Lower leg skin (tissue), 4 donors: ENCODE results near the gene ARHGAP10. TPM values are rescaled to one million over a fixed set of nuclear protein-coding genes. Genes with fewer than 3 reads are reported as not detected.
"Not testable (repeated sequence)": the region's sequence is repeated elsewhere in the genome, so short reads cannot be mapped to it uniquely, and the experiment has no call there.

Experiments used
- DNase-seq, 2 donors: peaks; one replicate each; pipeline ENCODE4 v3.0.0-alpha.2; 2019; ENCODE audit warnings: low spot score in 2 of 2
- H3K4me3 ChIP-seq: fragments of 200-600 bp; sonication (generic); 2 replicates; pipeline ENCODE4 v1.5.1; 2017; ENCODE audit warnings: mild to moderate bottlenecking, low read depth; ENCODE audit not compliant: poor library complexity, severe bottlenecking
- POLR2A ChIP-seq, 2 donors: fragments of 450-650 bp; IDR thresholded peaks; one replicate each; pipeline ENCODE4 v1.6.1; 2016 to 2017; ENCODE audit warnings: antibody characterized with exemption in 2 of 2, mild to moderate bottlenecking in 1 of 2, moderate library complexity in 1 of 2
- WGBS, 2 donors: methylation state at CpG; one replicate each; pipeline ENCODE4 v1.1.5; 2018; 5-methylcytosine and 5-hydroxymethylcytosine counted together
- intact Hi-C: fragments of 100-400 bp; cut with DNase I; formaldehyde crosslinking; loops from one replicate; pipeline ENCODE4 v1.15.0; 2023; ENCODE audit warnings: low total_unique reads
- total RNA-seq, 4 donors: library from RNA; depleted of rRNA; stranded (reverse); fragments of >200 nt; gene quantifications; one replicate each; pipeline ENCODE4 v1.1.0, GENCODE V29; 2016
- TF ChIP-seq, protein P1 (sequence below), 3 donors: fragments of 450-650 bp; IDR thresholded peaks; one replicate each; pipeline ENCODE4 v1.5.1; 2016; ENCODE audit warnings: antibody characterized with exemption in 3 of 3, mild to moderate bottlenecking in 3 of 3, moderate library complexity in 2 of 3

ARHGAP10 gene
- total RNA-seq, 4 donors from 2014 or later, result 30.6 to 45.8 (median 37.9) TPM

DNA sequence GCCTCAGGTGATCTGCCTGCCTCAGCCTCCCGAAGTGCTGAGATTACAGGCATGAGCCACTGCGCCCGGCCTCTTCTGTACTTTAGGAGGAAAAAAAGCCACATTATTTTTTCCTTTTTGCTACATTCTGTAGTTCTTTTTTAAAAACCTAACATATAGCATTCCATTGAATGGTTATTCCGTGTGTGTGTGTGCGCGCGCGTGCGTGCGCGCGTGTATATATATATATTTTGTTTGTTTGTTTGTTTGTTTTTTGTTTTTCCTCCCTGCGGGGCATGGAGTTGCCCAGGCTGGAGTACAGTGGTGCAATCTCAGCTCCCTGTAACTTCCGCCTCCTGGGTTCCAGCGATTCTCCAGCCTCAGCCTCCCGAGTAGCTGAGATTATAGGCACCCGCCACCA, 59.5 kb downstream of the ARHGAP10 start:
- intact Hi-C loops, result no loop called here
- H3K4me3 ChIP-seq, result no peak overlapping the region
- DNase-seq, result no peak
- 98% methylated on average over 17 of the region's 17 CpGs for WGBS, 2 donors
- no peak for TF ChIP-seq POLR2A (IDR thresholded peaks at IDR 0.05)
- TF ChIP-seq, protein P1, sequence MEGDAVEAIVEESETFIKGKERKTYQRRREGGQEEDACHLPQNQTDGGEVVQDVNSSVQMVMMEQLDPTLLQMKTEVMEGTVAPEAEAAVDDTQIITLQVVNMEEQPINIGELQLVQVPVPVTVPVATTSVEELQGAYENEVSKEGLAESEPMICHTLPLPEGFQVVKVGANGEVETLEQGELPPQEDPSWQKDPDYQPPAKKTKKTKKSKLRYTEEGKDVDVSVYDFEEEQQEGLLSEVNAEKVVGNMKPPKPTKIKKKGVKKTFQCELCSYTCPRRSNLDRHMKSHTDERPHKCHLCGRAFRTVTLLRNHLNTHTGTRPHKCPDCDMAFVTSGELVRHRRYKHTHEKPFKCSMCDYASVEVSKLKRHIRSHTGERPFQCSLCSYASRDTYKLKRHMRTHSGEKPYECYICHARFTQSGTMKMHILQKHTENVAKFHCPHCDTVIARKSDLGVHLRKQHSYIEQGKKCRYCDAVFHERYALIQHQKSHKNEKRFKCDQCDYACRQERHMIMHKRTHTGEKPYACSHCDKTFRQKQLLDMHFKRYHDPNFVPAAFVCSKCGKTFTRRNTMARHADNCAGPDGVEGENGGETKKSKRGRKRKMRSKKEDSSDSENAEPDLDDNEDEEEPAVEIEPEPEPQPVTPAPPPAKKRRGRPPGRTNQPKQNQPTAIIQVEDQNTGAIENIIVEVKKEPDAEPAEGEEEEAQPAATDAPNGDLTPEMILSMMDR (IDR thresholded peaks at IDR 0.05), result no peak

DNA sequence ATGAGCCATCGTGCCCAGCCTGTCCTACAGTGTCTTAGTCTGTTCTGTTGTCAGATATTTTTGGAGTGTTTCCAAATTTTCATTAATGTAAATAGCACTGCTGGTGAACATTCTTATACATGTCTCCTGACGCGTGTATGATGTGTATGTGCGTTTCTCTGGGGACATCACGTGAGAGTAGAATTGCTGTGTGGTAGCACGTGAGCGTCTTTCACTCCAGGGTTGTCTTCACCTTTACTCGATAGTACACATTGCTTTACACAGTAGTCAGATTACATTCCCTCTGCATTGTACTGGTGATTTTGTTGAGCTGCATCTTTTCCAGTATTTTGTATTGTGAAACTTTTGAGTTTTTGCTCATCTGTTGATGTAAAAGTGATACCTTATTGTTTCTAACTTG, 60.0 kb downstream of the ARHGAP10 start:
- H3K4me3 ChIP-seq, result no peak overlapping the region
- TF ChIP-seq POLR2A (IDR thresholded peaks at IDR 0.05), result no peak
- TF ChIP-seq, protein P1 (IDR thresholded peaks at IDR 0.05), result no peak
- 85 to 91% methylated on average over 8 of the region's 8 CpGs for WGBS, 2 donors
- intact Hi-C loops, result no loop called here
- no peak for DNase-seq

DNA sequence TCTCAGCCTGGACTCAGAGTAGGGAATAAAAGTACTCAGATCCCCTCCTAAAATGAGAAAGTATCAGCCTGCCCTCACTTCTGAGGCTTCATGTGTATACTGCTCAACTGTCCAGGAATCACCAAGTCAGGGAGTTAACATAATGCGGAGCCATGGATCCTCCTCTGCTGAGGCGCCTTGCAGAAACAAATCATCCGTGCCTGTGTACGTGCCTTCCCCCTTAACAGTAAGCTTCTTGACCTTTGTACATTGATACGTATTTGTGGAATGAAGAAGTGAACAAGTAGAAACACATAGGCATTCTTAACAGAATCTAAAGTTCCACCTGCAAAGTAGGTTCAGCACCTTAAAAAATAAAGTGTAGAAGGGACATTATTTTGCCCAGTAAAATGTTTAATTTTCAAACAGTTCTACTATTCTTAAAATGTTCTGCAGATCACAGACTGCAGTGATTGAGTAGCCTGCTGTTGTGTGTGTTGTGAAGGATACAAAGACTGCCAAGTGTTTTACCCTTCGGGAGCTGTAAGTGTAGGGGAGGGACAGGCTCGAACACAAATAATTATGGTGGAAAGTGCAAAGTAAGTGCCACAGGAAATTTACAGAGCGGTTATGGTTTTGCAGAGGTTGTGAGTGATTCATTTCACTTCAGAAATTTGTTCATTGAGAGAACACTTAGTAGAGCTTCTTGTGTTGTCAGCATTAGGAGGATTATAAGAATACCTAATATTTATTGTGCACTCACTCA, 61.9 kb downstream of the ARHGAP10 start:
- DNase-seq, result no peak
- TF ChIP-seq POLR2A (IDR thresholded peaks at IDR 0.05), result no peak
- TF ChIP-seq, protein P1 (IDR thresholded peaks at IDR 0.05), result no peak
- no peak overlapping the region for H3K4me3 ChIP-seq
- intact Hi-C loops, result no loop called here
- WGBS, 2 donors, result 38 to 53% methylated on average over 8 of the region's 8 CpGs

DNA sequence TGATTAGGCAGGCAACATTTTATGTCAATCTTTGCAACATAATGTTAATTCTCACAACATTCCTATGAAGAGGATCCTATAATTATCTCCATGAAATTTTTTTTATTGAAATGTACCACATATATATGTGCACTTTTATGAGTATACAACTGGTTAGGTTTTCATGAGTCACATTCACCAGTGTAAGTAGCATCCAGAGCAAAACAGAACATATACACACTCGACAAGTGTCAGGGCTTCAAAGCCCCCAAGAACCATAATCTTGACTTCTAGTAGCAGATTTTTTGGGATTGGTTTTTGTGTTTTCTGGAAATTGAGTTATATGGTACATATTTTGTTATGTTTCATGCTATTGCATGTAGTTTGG, 62.4 kb downstream of the ARHGAP10 start:
- intact Hi-C loops, result no loop called here
- H3K4me3 ChIP-seq, result no peak overlapping the region
- TF ChIP-seq, protein P1 (IDR thresholded peaks at IDR 0.05), result no peak
- no peak for TF ChIP-seq POLR2A (IDR thresholded peaks at IDR 0.05)
- no peak for DNase-seq
- 83 to 97% methylated on average over 1 of the region's 1 CpG for WGBS, 2 donors

DNA sequence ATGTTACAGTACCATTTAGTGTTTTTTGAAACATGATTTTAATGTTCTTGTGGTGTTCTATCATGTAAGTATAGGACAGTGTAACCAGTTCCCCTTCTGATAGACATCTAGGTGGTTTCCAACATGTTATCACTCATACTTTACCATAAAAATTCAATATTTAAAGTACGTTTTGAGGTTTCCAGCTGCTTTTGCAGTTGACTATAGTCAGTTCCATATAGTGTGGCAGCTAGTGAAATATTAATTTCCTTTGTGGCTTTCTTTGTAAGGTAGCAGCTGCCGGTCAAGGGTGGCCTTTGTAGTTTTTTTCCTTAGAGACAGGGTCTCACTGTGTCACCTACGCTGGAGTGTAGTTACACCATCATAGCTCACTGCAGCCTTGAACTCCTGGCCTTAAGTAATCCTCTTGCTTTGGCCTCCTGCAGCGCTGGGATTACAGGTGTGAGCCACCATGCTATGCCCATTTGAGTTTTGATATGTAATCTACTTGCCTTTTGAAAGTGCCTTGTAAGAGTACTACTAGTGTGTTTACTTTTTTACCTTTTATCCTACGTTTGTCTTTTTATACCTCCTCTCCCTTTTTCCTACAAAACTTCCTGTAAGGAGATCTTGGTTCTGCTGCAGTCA, 63.0 kb downstream of the ARHGAP10 start:
- 67 to 69% methylated on average over 5 of the region's 5 CpGs for WGBS, 2 donors
- TF ChIP-seq, protein P1 (IDR thresholded peaks at IDR 0.05), result no peak
- intact Hi-C loops, result no loop called here
- no peak for DNase-seq
- H3K4me3 ChIP-seq, result no peak overlapping the region

DNA sequence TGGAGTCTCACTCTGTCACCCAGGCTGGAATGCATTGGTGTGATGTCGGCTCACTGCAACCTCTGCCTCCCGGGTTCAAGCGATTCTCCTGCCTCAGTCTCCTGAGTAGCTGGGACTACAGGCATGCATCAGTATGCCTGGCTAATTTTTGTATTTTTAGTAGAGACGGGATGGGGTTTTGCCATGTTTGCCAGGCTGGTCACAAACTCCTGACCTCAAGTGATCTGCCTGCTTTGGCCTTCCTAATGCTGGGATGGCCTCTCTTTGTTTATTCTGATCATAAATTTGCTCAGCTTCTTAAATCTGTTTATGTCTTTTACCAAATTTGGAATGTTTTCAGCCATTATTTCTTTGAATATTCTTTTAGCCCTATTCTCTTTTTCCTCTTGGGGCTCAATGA, 67.2 kb downstream of the ARHGAP10 start:
- intact Hi-C loops, H3K4me3 ChIP-seq, DNase-seq: not testable (repeated sequence)
- 78 to 81% methylated on average over 4 of the region's 4 CpGs for WGBS, 2 donors
